SK-N-SH (cell line): ENCODE measurements around the gene EIF4E1B.

Source experiments
- CHD2 ChIP-seq: fragments of 150-350 bp; IDR thresholded peaks from 2 replicates; pipeline ENCODE4 v1.6.1; 2018; ENCODE audit warnings: low read length; ENCODE audit not compliant: partially characterized antibody
- CTCF ChIP-seq: fragments of 200-600 bp; sonication (generic); IDR thresholded peaks from 2 replicates; pipeline ENCODE4 v1.6.1; 2017; ENCODE audit warnings: antibody characterized with exemption, mild to moderate bottlenecking, moderate library complexity
- MAX ChIP-seq: IDR thresholded peaks from 2 replicates; pipeline ENCODE4 v1.4.0; 2012; ENCODE audit warnings: low read depth
- NFIC ChIP-seq: IDR thresholded peaks from 2 replicates; pipeline ENCODE4 v1.4.0; 2012; ENCODE audit warnings: borderline replicate concordance
- POLR2AphosphoS5 ChIP-seq: IDR thresholded peaks from 2 replicates; pipeline ENCODE4 v1.6.1; 2012; ENCODE audit warnings: low read depth, low read length
- SIN3A ChIP-seq: IDR thresholded peaks from 2 replicates; pipeline ENCODE4 v1.6.1; 2012; ENCODE audit warnings: low read depth, mild to moderate bottlenecking, low read length, moderate library complexity, borderline replicate concordance
- TAF1 ChIP-seq: IDR thresholded peaks from 2 replicates; pipeline ENCODE4 v1.6.1; 2012; ENCODE audit warnings: low read depth, mild to moderate bottlenecking, low read length, moderate library complexity, borderline replicate concordance
- USF2 ChIP-seq: fragments of 150-350 bp; IDR thresholded peaks from 2 replicates; pipeline ENCODE4 v1.6.1; 2017; ENCODE audit warnings: antibody characterized with exemption, low read length, low read depth, borderline replicate concordance
- YY1 ChIP-seq: IDR thresholded peaks from 2 replicates; pipeline ENCODE4 v1.4.0; 2012; ENCODE audit warnings: low read depth, mild to moderate bottlenecking
- ZBTB33 ChIP-seq: IDR thresholded peaks from 2 replicates; pipeline ENCODE4 v1.4.0; 2012; ENCODE audit warnings: low read depth, borderline replicate concordance

- TF ChIP-seq SIN3A (no peak), NFIC (no peak), ZBTB33 (no peak), CTCF (no peak), POLR2AphosphoS5 (no peak), USF2 (no peak), CHD2 (no peak), MAX (no peak), TAF1 (no peak), YY1 (no peak)
Observed at GRCh38 chr5:176596069-176596644, 34.3 kb upstream of the EIF4E1B start.
